HG02763 (cell line): Measurements from ENCODE around the gene LCP2.

Source experiments
- ATAC-seq: cut with Tn5 transposase; IDR thresholded peaks from one replicate; pipeline ENCODE4 v1.9.1; 2021; ENCODE audit warnings: mild to moderate bottlenecking, moderate library complexity; ENCODE audit not compliant: unreplicated experiment

The LCP2 gene

GRCh38 chr5:170296935-170297588, 515 bp downstream of the LCP2 start:
- ATAC-seq, result peak; percentile 47

- ATAC-seq, result no peak
These were observed 1.3 kb downstream of the LCP2 start for GRCh38 chr5:170296036-170296934.

GRCh38 chr5:170294556-170294955, 3.0 kb downstream of the LCP2 start:
- ATAC-seq, result no peak

GRCh38 chr5:170294057-170294456, 3.5 kb downstream of the LCP2 start:
- ATAC-seq, result no peak

- ATAC-seq, result peak; percentile 77
These were observed 4.3 kb downstream of the LCP2 start for GRCh38 chr5:170293273-170293672.

GRCh38 chr5:170292179-170293104, 5.1 kb downstream of the LCP2 start:
- no peak for ATAC-seq

- ATAC-seq, result no peak
These were observed 7.1 kb downstream of the LCP2 start for GRCh38 chr5:170290498-170290897.

GRCh38 chr5:170289764-170290163, 7.8 kb downstream of the LCP2 start:
- no peak for ATAC-seq

GRCh38 chr5:170289121-170289520, 8.5 kb downstream of the LCP2 start:
- no peak for ATAC-seq

- no peak for ATAC-seq
These were observed 9.0 kb downstream of the LCP2 start for GRCh38 chr5:170288551-170288950.

GRCh38 chr5:170288151-170288550, 9.4 kb downstream of the LCP2 start:
- no peak for ATAC-seq

- ATAC-seq, result no peak
These were observed 10.0 kb downstream of the LCP2 start for GRCh38 chr5:170287532-170287931.

GRCh38 chr5:170286386-170286925, 11.1 kb downstream of the LCP2 start:
- ATAC-seq, result no peak

- ATAC-seq, result no peak
These were observed 12.4 kb downstream of the LCP2 start for GRCh38 chr5:170285181-170285580.

GRCh38 chr5:170284231-170284630, 13.3 kb downstream of the LCP2 start:
- ATAC-seq, result no peak

GRCh38 chr5:170283296-170283695, 14.3 kb downstream of the LCP2 start:
- no peak for ATAC-seq

- ATAC-seq, result no peak
These were observed 17.5 kb downstream of the LCP2 start for GRCh38 chr5:170280011-170280493.

GRCh38 chr5:170279459-170279817, 18.1 kb downstream of the LCP2 start:
- ATAC-seq, result no peak

GRCh38 chr5:170278611-170279458, 18.7 kb downstream of the LCP2 start:
- peak; percentile 90 for ATAC-seq

GRCh38 chr5:170277867-170278281, 19.7 kb downstream of the LCP2 start:
- no peak for ATAC-seq
